ENCODE measurements around the gene PXYLP1. TPM values are rescaled to one million over a fixed set of nuclear protein-coding genes. Genes with fewer than 3 reads are reported as not detected.

Gene PXYLP1
- total RNA-seq, 1 experiment from 2014 or later, result 11.3 TPM

DNA sequence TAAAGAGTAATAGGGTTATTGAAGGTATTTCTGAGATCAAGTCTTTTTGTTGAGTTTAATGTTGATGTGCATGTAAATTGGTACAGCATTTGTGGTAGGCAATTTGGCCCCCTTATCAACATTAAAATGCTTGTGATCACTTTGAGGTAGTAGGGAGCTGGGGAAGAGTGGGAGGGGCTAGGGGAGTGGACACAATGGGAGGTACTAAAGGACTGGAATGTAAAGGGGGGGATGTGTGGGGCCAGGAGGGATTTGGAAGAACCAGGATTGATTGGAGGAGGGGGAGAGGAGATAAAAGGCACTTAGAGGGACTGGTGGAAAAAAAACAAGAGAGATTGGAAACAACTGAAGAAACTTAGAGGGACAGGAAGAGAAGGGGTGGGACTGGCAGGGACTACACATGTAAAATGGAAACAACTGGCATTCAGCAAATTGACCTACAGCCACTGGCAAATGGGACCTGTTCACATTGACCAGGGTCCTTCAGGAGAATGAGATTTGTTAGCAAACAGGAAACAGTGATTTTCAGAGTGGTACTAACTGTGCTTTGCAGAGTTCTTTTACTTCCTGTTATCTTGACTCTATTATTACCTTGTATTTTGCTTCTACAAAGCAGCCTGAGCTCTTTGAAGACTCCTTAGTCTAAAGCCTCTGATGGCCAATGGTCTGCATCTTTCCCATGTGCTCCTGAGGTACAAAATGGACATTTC lies 88.9 kb downstream of the PXYLP1 start:
- no peaks in the 10 kb centered on the region for H3K27me3 ChIP-seq (replicated peaks; ENCODE audit: insufficient read depth, low read depth, low read length, poor library complexity)
- H3K36me3 ChIP-seq (ENCODE audit: insufficient read depth, low read length, poor library complexity, severe bottlenecking), result no peaks in the 10 kb centered on the region
- no peaks in the 10 kb centered on the region for H3K4me1 ChIP-seq (ENCODE audit: insufficient read depth, low read length, poor library complexity, severe bottlenecking)
- no TSS peak for BruUV-seq (replicated peaks)
- DNase-seq (ENCODE audit: low spot score), result no peak
- ChIA-PET POLR2A (ENCODE audit: low non-redundant PET) (no interaction called here), CTCF (no interaction called here)
- no peak for TF ChIP-seq EZH2 (IDR thresholded peaks at IDR 0.05; ENCODE audit: borderline replicate concordance, low read depth, low read length, poor library complexity, severe bottlenecking)
- TF ChIP-seq, protein P1, sequence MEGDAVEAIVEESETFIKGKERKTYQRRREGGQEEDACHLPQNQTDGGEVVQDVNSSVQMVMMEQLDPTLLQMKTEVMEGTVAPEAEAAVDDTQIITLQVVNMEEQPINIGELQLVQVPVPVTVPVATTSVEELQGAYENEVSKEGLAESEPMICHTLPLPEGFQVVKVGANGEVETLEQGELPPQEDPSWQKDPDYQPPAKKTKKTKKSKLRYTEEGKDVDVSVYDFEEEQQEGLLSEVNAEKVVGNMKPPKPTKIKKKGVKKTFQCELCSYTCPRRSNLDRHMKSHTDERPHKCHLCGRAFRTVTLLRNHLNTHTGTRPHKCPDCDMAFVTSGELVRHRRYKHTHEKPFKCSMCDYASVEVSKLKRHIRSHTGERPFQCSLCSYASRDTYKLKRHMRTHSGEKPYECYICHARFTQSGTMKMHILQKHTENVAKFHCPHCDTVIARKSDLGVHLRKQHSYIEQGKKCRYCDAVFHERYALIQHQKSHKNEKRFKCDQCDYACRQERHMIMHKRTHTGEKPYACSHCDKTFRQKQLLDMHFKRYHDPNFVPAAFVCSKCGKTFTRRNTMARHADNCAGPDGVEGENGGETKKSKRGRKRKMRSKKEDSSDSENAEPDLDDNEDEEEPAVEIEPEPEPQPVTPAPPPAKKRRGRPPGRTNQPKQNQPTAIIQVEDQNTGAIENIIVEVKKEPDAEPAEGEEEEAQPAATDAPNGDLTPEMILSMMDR (conservative IDR thresholded peaks at IDR 0.05; ENCODE audit: low read depth, low read length), result no peak
- H3K9me3 ChIP-seq (ENCODE audit: low read depth, low read length, poor library complexity, severe bottlenecking), result no peaks in the 10 kb centered on the region
- intact Hi-C loops (cut with micrococcal nuclease; ENCODE audit: unreplicated experiment), result no loop called here
- H3K4me3 ChIP-seq (ENCODE audit: low read depth, low read length, poor library complexity, severe bottlenecking), result no peak overlapping the region
- H3K27ac ChIP-seq (ENCODE audit: low read depth, low read length, poor library complexity, severe bottlenecking), result no peak overlapping the region

DNA sequence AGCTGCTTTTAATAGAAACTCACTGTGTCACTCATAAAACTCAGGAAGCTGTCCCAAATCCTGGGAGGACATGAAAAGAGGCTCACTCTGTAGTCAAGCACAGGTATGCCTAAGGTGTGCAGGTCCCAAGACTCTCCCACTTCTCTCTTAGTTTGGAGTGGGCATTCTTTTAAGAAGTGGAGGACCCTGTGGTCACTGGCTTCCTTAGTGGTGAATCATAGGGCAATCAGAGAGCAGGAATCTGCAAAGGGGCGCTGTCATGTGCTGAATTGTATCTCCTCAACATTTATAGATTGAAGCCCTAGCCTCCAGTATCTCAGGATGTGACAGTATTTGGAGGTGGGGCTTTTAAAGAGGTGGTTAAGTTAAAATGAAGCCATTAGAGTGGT lies 89.5 kb downstream of the PXYLP1 start:
- no TSS peak for BruUV-seq (replicated peaks)

DNA sequence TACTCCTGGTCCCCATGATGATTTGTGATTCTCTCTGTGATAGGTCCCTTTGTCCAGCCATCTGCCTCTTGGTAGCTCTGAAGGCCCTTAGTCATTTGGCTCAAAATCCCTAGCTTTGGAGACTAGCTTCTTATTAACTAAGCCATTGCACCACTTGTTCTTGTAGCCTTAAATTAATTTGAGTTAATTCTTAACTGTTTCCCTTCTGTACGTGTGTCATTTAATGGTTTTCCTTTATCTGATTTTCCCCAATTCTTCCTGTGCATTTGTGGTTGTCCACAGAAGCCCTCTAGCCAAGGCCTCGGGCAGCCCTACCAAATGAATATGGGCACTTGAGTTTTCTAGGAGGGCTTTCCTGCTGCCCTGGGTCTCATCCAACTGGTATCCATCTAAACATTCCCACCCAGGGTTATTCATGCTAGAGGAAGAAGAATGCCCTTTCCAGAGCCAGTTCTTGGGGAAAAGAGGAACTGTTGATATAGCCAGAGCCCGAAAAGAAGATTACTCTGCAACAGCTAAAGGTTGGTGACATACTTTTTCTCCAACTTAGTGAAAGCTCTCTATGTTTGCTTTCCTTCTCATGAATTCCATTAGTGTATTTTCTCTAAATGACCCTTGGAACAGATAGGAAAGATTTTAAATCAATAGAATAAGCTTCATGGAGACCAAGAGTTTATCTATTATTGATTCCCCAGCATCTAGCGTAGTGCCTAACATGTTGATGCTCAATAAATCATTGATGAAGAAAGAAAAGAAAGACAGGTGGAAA lies 92.5 kb downstream of the PXYLP1 start:
- TF ChIP-seq EZH2 (IDR thresholded peaks at IDR 0.05; ENCODE audit: borderline replicate concordance, low read depth, low read length, poor library complexity, severe bottlenecking), result no peak
- TF ChIP-seq, protein P1 (conservative IDR thresholded peaks at IDR 0.05; ENCODE audit: low read depth, low read length), result no peak
- Histone ChIP-seq H3K27me3 (replicated peaks; ENCODE audit: insufficient read depth, low read depth, low read length, poor library complexity) (no peaks in the 10 kb centered on the region), H3K4me1 (ENCODE audit: insufficient read depth, low read length, poor library complexity, severe bottlenecking) (no peaks in the 10 kb centered on the region), H3K27ac (ENCODE audit: low read depth, low read length, poor library complexity, severe bottlenecking) (no peak overlapping the region), H3K36me3 (ENCODE audit: insufficient read depth, low read length, poor library complexity, severe bottlenecking) (no peaks in the 10 kb centered on the region), H3K4me3 (ENCODE audit: low read depth, low read length, poor library complexity, severe bottlenecking) (no peak overlapping the region), H3K9me3 (ENCODE audit: low read depth, low read length, poor library complexity, severe bottlenecking) (no peaks in the 10 kb centered on the region)
- BruUV-seq (replicated peaks), result no TSS peak
- ChIA-PET POLR2A (ENCODE audit: low non-redundant PET) (no interaction called here), CTCF (interaction anchor here (0.6 kb wide), 1 partner anchor 18 kb away, joined by 7 read pairs; no protein-coding TSS in a partner anchor)
- intact Hi-C loops (cut with micrococcal nuclease; ENCODE audit: unreplicated experiment), result no loop called here
- DNase-seq (ENCODE audit: low spot score), result no peak

More for the DNA sequence above, 89.5 kb downstream of the PXYLP1 start:
- Histone ChIP-seq H3K27ac (ENCODE audit: low read depth, low read length, poor library complexity, severe bottlenecking) (no peak overlapping the region), H3K36me3 (ENCODE audit: insufficient read depth, low read length, poor library complexity, severe bottlenecking) (no peaks in the 10 kb centered on the region), H3K4me1 (ENCODE audit: insufficient read depth, low read length, poor library complexity, severe bottlenecking) (no peaks in the 10 kb centered on the region), H3K9me3 (ENCODE audit: low read depth, low read length, poor library complexity, severe bottlenecking) (no peaks in the 10 kb centered on the region), H3K27me3 (replicated peaks; ENCODE audit: insufficient read depth, low read depth, low read length, poor library complexity) (no peaks in the 10 kb centered on the region), H3K4me3 (ENCODE audit: low read depth, low read length, poor library complexity, severe bottlenecking) (no peak overlapping the region)
- CTCF ChIA-PET, result no interaction called here
- intact Hi-C loops (cut with micrococcal nuclease; ENCODE audit: unreplicated experiment), result no loop called here
- TF ChIP-seq EZH2 (IDR thresholded peaks at IDR 0.05; ENCODE audit: borderline replicate concordance, low read depth, low read length, poor library complexity, severe bottlenecking), result no peak
- POLR2A ChIA-PET (ENCODE audit: low non-redundant PET), result no interaction called here
- DNase-seq (ENCODE audit: low spot score), result no peak

Data from A673 (cell line).